Liver (tissue), 9 donors: Measurements from ENCODE around the gene PRDM7. TPM values are rescaled to one million over a fixed set of nuclear protein-coding genes. Genes with fewer than 3 reads are reported as not detected.

Experiments used
- DNase-seq: peaks from one replicate; pipeline ENCODE4 v3.0.0-alpha.2; 2017; ENCODE audit warnings: low spot score
- H3K27ac ChIP-seq, 2 donors: one replicate each; pipeline ENCODE4 v1.7.0; 2013; ENCODE audit warnings: inconsistent platforms in 2 of 2, low read length in 2 of 2, control low read depth in 1 of 2, low read depth in 1 of 2, mild to moderate bottlenecking in 1 of 2
- H3K27me3 ChIP-seq, 4 donors: one replicate each; pipeline versions ENCODE4 v1.6.1 to v1.7.0; 2013; ENCODE audit warnings: low read length in 3 of 4, inconsistent platforms in 1 of 4, mild to moderate bottlenecking in 1 of 4, moderate library complexity in 1 of 4; ENCODE audit not compliant: control insufficient read depth in 4 of 4, insufficient read depth in 4 of 4
- H3K36me3 ChIP-seq, 4 donors: one replicate each; pipeline versions ENCODE4 v1.6.1 to v1.7.0; 2013; ENCODE audit warnings: low read length in 3 of 4, mild to moderate bottlenecking in 3 of 4, low read depth in 1 of 4, moderate library complexity in 1 of 4; ENCODE audit not compliant: control insufficient read depth in 4 of 4, insufficient read depth in 3 of 4
- H3K4me1 ChIP-seq, 4 donors: one replicate each; pipeline versions ENCODE4 v1.6.1 to v1.7.0; 2013; ENCODE audit warnings: low read length in 3 of 4, mild to moderate bottlenecking in 3 of 4, moderate library complexity in 1 of 4; ENCODE audit not compliant: control insufficient read depth in 4 of 4, insufficient read depth in 4 of 4
- H3K4me3 ChIP-seq, 3 donors: one replicate each; pipeline versions ENCODE4 v1.6.1 to v1.7.0; 2013; ENCODE audit warnings: low read length in 3 of 3, control low read depth in 1 of 3, low read depth in 1 of 3, mild to moderate bottlenecking in 1 of 3
- H3K9ac ChIP-seq, 2 donors: one replicate each; pipeline ENCODE4 v1.7.0; 2013; ENCODE audit warnings: low read length in 2 of 2, mild to moderate bottlenecking in 2 of 2, moderate library complexity in 2 of 2, control low read depth in 1 of 2, low read depth in 1 of 2
- H3K9me3 ChIP-seq, 4 donors: one replicate each; pipeline versions ENCODE4 v1.6.1 to v1.7.0; 2013; ENCODE audit warnings: low read length in 3 of 4; ENCODE audit not compliant: control insufficient read depth in 4 of 4
- EGR1 ChIP-seq, 2 donors: IDR thresholded peaks; 2 replicates each; pipeline ENCODE4 v1.6.1; 2016 to 2018; ENCODE audit warnings: antibody characterized with exemption in 2 of 2, low read depth in 2 of 2
- FOXA1 ChIP-seq: IDR thresholded peaks from 2 replicates; pipeline ENCODE4 v1.6.1; 2016; ENCODE audit warnings: antibody characterized with exemption
- FOXA2 ChIP-seq: IDR thresholded peaks from 2 replicates; pipeline ENCODE4 v1.6.1; 2016; ENCODE audit warnings: antibody characterized with exemption
- GABPA ChIP-seq, 2 donors: IDR thresholded peaks in 1 of 2; conservative IDR thresholded peaks in 1 of 2; 2 replicates each; pipeline ENCODE4 v1.6.1; 2016; ENCODE audit warnings: antibody characterized with exemption in 2 of 2, mild to moderate bottlenecking in 1 of 2, moderate library complexity in 1 of 2
- HNF4A ChIP-seq, 2 donors: conservative IDR thresholded peaks; 2 replicates each; pipeline ENCODE4 v1.6.1; 2016; ENCODE audit warnings: antibody characterized with exemption in 2 of 2, mild to moderate bottlenecking in 2 of 2
- HNF4G ChIP-seq: IDR thresholded peaks from 2 replicates; pipeline ENCODE4 v1.6.1; 2016; ENCODE audit warnings: antibody characterized with exemption
- NR2F2 ChIP-seq: IDR thresholded peaks from 2 replicates; pipeline ENCODE4 v1.6.1; 2016; ENCODE audit warnings: antibody characterized with exemption
- RXRA ChIP-seq, 2 donors: IDR thresholded peaks; 2 replicates each; pipeline ENCODE4 v1.6.1; 2017 to 2018; ENCODE audit warnings: antibody characterized with exemption in 2 of 2, mild to moderate bottlenecking in 1 of 2
- SP1 ChIP-seq: IDR thresholded peaks from 2 replicates; pipeline ENCODE4 v1.6.1; 2018; ENCODE audit warnings: antibody characterized with exemption, mild to moderate bottlenecking
- TAF1 ChIP-seq: conservative IDR thresholded peaks from 2 replicates; pipeline ENCODE4 v1.6.1; 2016; ENCODE audit warnings: antibody characterized with exemption, mild to moderate bottlenecking
- YY1 ChIP-seq: IDR thresholded peaks from 2 replicates; pipeline ENCODE4 v1.6.1; 2016; ENCODE audit warnings: antibody characterized with exemption, mild to moderate bottlenecking
- WGBS: extraction: QIAGEN DNeasy Blood & Tissue Kit; methylation state at CpG from one replicate; pipeline ENCODE4 v1.1.7; 2013; 5-methylcytosine and 5-hydroxymethylcytosine counted together
- polyA plus RNA-seq, 2 donors: library from polyadenylated mRNA; stranded (reverse) in 1 of 2; unstranded in 1 of 2; fragments of 200-250 nt in 1 of 2; fragments of >200 nt in 1 of 2; fragmentation: Nextera tagmentation in 1 of 2; extraction: Ambion mirVana in 1 of 2; gene quantifications; one replicate each; pipeline versions ENCODE4 v1.2.1 to v1.2.3, GENCODE V29; 2013 to 2015
- total RNA-seq, 2 donors: library from RNA; depleted of rRNA; stranded (reverse); fragments of >200 nt; gene quantifications; one replicate each; pipeline ENCODE4 v1.2.3, GENCODE V29; 2014
- TF ChIP-seq, protein P1 (sequence below): IDR thresholded peaks from 2 replicates; pipeline ENCODE4 v1.6.1; 2016; ENCODE audit warnings: antibody characterized with exemption
- TF ChIP-seq, protein P2 (sequence below): fragments of 150-350 bp; IDR thresholded peaks from 2 replicates; pipeline ENCODE4 v1.5.1; 2017; ENCODE audit warnings: improper control_type of control experiment, low read depth, low read length; ENCODE audit not compliant: missing input control
- TF ChIP-seq, protein P3 (sequence below): IDR thresholded peaks from 2 replicates; pipeline ENCODE4 v1.6.1; 2016; ENCODE audit warnings: antibody characterized with exemption, mild to moderate bottlenecking
- donor health status: healthy.
- donor health status: healthy.
- donor health status: healthy.
- donor health status: healthy.
- donor health status: healthy.

Gene PRDM7
- total and polyA plus RNA-seq, 4 donors, result not detected

DNA sequence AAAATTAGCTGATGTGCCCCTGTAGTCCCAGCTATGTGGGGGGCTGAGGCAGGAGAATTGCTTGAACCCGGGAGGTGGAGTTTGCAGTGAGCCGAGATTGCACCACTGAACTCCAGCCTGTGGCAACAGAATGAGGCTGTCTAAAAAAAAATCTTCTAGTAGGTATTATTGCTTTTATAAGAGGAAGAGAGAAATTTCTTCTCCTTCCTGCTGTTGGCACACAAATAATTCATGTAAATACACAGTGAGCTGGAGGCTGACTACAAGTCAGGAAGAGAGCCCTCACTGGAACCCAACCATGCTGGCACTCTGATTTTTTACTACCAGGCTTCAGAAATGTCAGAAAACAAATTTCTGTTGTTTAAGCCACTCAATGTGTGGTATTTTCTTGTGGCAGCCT is 6.7 kb downstream of the PRDM7 start:
- H3K36me3 ChIP-seq, result no peaks in the 10 kb centered on the region
- H3K9ac ChIP-seq, result no peak overlapping the region
- no peak overlapping the region for H3K4me3 ChIP-seq
- H3K27ac ChIP-seq, result no peak overlapping the region
- WGBS, result 51% methylated on average over 2 of the region's 2 CpGs
- no peaks in the 10 kb centered on the region for H3K4me1 ChIP-seq
- H3K27me3 ChIP-seq, result no peaks in the 10 kb centered on the region
- TF ChIP-seq TAF1, result no peak
- TF ChIP-seq, protein P1, sequence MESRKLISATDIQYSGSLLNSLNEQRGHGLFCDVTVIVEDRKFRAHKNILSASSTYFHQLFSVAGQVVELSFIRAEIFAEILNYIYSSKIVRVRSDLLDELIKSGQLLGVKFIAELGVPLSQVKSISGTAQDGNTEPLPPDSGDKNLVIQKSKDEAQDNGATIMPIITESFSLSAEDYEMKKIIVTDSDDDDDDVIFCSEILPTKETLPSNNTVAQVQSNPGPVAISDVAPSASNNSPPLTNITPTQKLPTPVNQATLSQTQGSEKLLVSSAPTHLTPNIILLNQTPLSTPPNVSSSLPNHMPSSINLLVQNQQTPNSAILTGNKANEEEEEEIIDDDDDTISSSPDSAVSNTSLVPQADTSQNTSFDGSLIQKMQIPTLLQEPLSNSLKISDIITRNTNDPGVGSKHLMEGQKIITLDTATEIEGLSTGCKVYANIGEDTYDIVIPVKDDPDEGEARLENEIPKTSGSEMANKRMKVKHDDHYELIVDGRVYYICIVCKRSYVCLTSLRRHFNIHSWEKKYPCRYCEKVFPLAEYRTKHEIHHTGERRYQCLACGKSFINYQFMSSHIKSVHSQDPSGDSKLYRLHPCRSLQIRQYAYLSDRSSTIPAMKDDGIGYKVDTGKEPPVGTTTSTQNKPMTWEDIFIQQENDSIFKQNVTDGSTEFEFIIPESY, result no peak
- no peak for TF ChIP-seq YY1
- TF ChIP-seq, protein P2, sequence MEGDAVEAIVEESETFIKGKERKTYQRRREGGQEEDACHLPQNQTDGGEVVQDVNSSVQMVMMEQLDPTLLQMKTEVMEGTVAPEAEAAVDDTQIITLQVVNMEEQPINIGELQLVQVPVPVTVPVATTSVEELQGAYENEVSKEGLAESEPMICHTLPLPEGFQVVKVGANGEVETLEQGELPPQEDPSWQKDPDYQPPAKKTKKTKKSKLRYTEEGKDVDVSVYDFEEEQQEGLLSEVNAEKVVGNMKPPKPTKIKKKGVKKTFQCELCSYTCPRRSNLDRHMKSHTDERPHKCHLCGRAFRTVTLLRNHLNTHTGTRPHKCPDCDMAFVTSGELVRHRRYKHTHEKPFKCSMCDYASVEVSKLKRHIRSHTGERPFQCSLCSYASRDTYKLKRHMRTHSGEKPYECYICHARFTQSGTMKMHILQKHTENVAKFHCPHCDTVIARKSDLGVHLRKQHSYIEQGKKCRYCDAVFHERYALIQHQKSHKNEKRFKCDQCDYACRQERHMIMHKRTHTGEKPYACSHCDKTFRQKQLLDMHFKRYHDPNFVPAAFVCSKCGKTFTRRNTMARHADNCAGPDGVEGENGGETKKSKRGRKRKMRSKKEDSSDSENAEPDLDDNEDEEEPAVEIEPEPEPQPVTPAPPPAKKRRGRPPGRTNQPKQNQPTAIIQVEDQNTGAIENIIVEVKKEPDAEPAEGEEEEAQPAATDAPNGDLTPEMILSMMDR, result no peak
- TF ChIP-seq, protein P3, sequence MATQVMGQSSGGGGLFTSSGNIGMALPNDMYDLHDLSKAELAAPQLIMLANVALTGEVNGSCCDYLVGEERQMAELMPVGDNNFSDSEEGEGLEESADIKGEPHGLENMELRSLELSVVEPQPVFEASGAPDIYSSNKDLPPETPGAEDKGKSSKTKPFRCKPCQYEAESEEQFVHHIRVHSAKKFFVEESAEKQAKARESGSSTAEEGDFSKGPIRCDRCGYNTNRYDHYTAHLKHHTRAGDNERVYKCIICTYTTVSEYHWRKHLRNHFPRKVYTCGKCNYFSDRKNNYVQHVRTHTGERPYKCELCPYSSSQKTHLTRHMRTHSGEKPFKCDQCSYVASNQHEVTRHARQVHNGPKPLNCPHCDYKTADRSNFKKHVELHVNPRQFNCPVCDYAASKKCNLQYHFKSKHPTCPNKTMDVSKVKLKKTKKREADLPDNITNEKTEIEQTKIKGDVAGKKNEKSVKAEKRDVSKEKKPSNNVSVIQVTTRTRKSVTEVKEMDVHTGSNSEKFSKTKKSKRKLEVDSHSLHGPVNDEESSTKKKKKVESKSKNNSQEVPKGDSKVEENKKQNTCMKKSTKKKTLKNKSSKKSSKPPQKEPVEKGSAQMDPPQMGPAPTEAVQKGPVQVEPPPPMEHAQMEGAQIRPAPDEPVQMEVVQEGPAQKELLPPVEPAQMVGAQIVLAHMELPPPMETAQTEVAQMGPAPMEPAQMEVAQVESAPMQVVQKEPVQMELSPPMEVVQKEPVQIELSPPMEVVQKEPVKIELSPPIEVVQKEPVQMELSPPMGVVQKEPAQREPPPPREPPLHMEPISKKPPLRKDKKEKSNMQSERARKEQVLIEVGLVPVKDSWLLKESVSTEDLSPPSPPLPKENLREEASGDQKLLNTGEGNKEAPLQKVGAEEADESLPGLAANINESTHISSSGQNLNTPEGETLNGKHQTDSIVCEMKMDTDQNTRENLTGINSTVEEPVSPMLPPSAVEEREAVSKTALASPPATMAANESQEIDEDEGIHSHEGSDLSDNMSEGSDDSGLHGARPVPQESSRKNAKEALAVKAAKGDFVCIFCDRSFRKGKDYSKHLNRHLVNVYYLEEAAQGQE, result no peak
- TF ChIP-seq FOXA2, result no peak
- no peak for TF ChIP-seq HNF4G
- no peak for TF ChIP-seq HNF4A (conservative IDR thresholded peaks at IDR 0.05)
- no peak for TF ChIP-seq NR2F2
- TF ChIP-seq SP1, result no peak
- no peak for TF ChIP-seq GABPA (IDR thresholded peaks at IDR 0.05 in 1 of 2, conservative IDR thresholded peaks at IDR 0.05 in 1 of 2)
- TF ChIP-seq EGR1 (IDR thresholded peaks at IDR 0.05; ENCODE audit: low read depth in 2 of 2), result no peak
- H3K9me3 ChIP-seq, result peaks cover 0 to 2% (median 0%) of the 10 kb centered on the region in 4 donors
- DNase-seq, result no peak

DNA sequence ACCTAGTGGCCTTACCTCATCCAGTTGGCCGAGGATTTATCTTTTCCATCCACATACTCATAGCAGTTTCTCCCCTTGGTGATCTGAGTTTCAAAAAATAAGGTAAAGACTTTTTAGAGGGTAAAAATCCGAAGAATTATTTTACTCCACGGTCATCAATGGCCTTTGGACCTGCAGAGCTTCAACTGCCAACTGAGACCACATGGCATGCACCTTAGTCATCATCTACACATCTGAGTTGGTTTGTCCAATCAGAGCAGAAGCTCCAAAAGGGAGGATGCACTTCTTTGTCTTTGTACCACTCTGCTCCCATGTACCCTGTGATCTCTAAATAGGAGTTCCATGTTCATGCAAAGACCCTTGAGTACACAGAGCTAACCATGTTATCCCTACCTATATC is 15.7 kb downstream of the PRDM7 start:
- Histone ChIP-seq H3K36me3 (no peaks in the 10 kb centered on the region), H3K4me3 (no peak overlapping the region), H3K9me3 (no peaks in the 10 kb centered on the region), H3K9ac (no peak overlapping the region), H3K27ac (no peak overlapping the region), H3K4me1 (no peaks in the 10 kb centered on the region), H3K27me3 (no peaks in the 10 kb centered on the region)
- no peak for DNase-seq
- TF ChIP-seq YY1 (no peak), TAF1 (no peak), GABPA (IDR thresholded peaks at IDR 0.05 in 1 of 2, conservative IDR thresholded peaks at IDR 0.05 in 1 of 2) (no peak), HNF4A (conservative IDR thresholded peaks at IDR 0.05) (no peak), RXRA (IDR thresholded peaks at IDR 0.05) (no peak), EGR1 (IDR thresholded peaks at IDR 0.05; ENCODE audit: low read depth in 2 of 2) (no peak), FOXA1 (no peak), SP1 (no peak)
- TF ChIP-seq, protein P1, result no peak
- WGBS, result 78% methylated on average over 3 of the region's 3 CpGs
